Transverse colon (tissue), 4 donors: ENCODE measurements around the gene ZPLD1. TPM values are rescaled to one million over a fixed set of nuclear protein-coding genes. Genes with fewer than 3 reads are reported as not detected.

Experiments used
- DNase-seq: peaks from one replicate; pipeline ENCODE4 v3.0.0-alpha.2; 2019
- H3K27ac ChIP-seq, 4 donors: fragments of 200-600 bp; sonication (generic); 2 replicates each; pipeline ENCODE4 v1.5.1; 2016 to 2018; ENCODE audit warnings: inconsistent platforms in 4 of 4
- H3K27me3 ChIP-seq: fragments of 200-600 bp; sonication (generic); 2 replicates; pipeline ENCODE4 v1.5.1; 2017; ENCODE audit warnings: inconsistent platforms
- H3K36me3 ChIP-seq, 4 donors: fragments of 200-600 bp; sonication (generic); 2 replicates each; pipeline ENCODE4 v1.5.1; 2017 to 2019; ENCODE audit warnings: inconsistent platforms in 4 of 4
- H3K4me1 ChIP-seq, 4 donors: fragments of 200-600 bp; sonication (generic); 2 replicates each; pipeline ENCODE4 v1.5.1; 2017 to 2020; ENCODE audit warnings: inconsistent platforms in 4 of 4
- H3K4me3 ChIP-seq, 4 donors: fragments of 200-600 bp; sonication (generic); 1 replicate in 1 of 4; 2 replicates in 3 of 4; pipeline versions ENCODE4 v1.5.1 to v1.6.1; 2017 to 2019; ENCODE audit warnings: inconsistent platforms in 4 of 4
- H3K9me3 ChIP-seq, 2 donors: fragments of 200-600 bp; sonication (generic); 2 replicates each; pipeline ENCODE4 v1.5.1; 2017 to 2019; ENCODE audit warnings: inconsistent platforms in 2 of 2
- EP300 ChIP-seq: sonication (generic); formaldehyde crosslinking; IDR thresholded peaks from one replicate; pipeline ENCODE4 v1.6.1; 2017; ENCODE audit warnings: antibody characterized with exemption, low read depth
- POLR2A ChIP-seq: fragments of 450-650 bp; IDR thresholded peaks from one replicate; pipeline ENCODE4 v1.6.1; 2016; ENCODE audit warnings: antibody characterized with exemption, mild to moderate bottlenecking, moderate library complexity
- POLR2AphosphoS5 ChIP-seq, 3 donors: sonication (generic); formaldehyde crosslinking; IDR thresholded peaks; one replicate each; pipeline ENCODE4 v1.6.1; 2016; ENCODE audit warnings: antibody characterized with exemption in 3 of 3
- WGBS, 2 donors: methylation state at CpG; one replicate each; pipeline ENCODE4 v1.1.5; 2018; ENCODE audit warnings: low coverage in 1 of 2; 5-methylcytosine and 5-hydroxymethylcytosine counted together
- in situ Hi-C, 4 donors: fragments of 200-750 bp; cut with MboI; loops; one replicate each; pipeline versions ENCODE4 v1.15.0 to v1.15.1; 2017; ENCODE audit warnings: low sequenced_read_pairs in 3 of 4, low pct_ligation_motif_present in 1 of 4, low pct_unique_long_range_greater_than_20kb in 1 of 4
- intact Hi-C: fragments of 100-400 bp; cut with DNase I; formaldehyde crosslinking; loops from one replicate; pipeline ENCODE4 v1.15.1; 2023; ENCODE audit warnings: low total_unique reads
- total RNA-seq, 4 donors: library from RNA; depleted of rRNA; stranded (reverse); fragments of >200 nt; gene quantifications; one replicate each; pipeline ENCODE4 v1.1.0, GENCODE V29; 2016
- TF ChIP-seq, protein P1 (sequence below), 5 experiments: fragments of 200-600 bp in 3 of 5; fragments of 450-650 bp in 2 of 5; sonication (generic) in 3 of 5; IDR thresholded peaks; 1 replicate in 2 of 5; 2 replicates in 3 of 5; pipeline ENCODE4 v1.5.1; 2016 to 2017; ENCODE audit warnings: antibody characterized with exemption in 5 of 5, inconsistent platforms in 3 of 5, mild to moderate bottlenecking in 2 of 5, moderate library complexity in 1 of 5

Gene ZPLD1
- total RNA-seq, 4 donors from 2014 or later: not detected

- 55 to 63% methylated on average over 4 of the region's 4 CpGs for WGBS, 2 donors
- H3K4me1 ChIP-seq: no peaks in the 10 kb centered on the region
- no peak for DNase-seq
- no peak overlapping the region for H3K27ac ChIP-seq
- H3K27me3 ChIP-seq: peaks cover 3% of the 10 kb centered on the region
- no peak for TF ChIP-seq POLR2AphosphoS5 (IDR thresholded peaks at IDR 0.05)
- TF ChIP-seq, protein P1, sequence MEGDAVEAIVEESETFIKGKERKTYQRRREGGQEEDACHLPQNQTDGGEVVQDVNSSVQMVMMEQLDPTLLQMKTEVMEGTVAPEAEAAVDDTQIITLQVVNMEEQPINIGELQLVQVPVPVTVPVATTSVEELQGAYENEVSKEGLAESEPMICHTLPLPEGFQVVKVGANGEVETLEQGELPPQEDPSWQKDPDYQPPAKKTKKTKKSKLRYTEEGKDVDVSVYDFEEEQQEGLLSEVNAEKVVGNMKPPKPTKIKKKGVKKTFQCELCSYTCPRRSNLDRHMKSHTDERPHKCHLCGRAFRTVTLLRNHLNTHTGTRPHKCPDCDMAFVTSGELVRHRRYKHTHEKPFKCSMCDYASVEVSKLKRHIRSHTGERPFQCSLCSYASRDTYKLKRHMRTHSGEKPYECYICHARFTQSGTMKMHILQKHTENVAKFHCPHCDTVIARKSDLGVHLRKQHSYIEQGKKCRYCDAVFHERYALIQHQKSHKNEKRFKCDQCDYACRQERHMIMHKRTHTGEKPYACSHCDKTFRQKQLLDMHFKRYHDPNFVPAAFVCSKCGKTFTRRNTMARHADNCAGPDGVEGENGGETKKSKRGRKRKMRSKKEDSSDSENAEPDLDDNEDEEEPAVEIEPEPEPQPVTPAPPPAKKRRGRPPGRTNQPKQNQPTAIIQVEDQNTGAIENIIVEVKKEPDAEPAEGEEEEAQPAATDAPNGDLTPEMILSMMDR (IDR thresholded peaks at IDR 0.05): no peak
- no peak for TF ChIP-seq POLR2A
- TF ChIP-seq EP300: no peak
- H3K4me3 ChIP-seq: no peak overlapping the region
- H3K36me3 ChIP-seq: no peaks in the 10 kb centered on the region
- in situ Hi-C loops (no loop called here), intact Hi-C loops (no loop called here)
- no peaks in the 10 kb centered on the region for H3K9me3 ChIP-seq
Observed at GRCh38 chr3:102521246-102521645, 86.4 kb downstream of the ZPLD1 start.

- DNase-seq: no peak
- no peaks in the 10 kb centered on the region for H3K9me3 ChIP-seq
- in situ Hi-C loops: loop anchor here in 1 of 4 donors (25.0 kb wide), 2 partner anchors 288 to 713 kb away; no protein-coding TSS in a partner anchor
- H3K36me3 ChIP-seq: no peaks in the 10 kb centered on the region
- no peaks in the 10 kb centered on the region for H3K27me3 ChIP-seq
- intact Hi-C loops: no loop called here
- no peaks in the 10 kb centered on the region for H3K4me1 ChIP-seq
- TF ChIP-seq POLR2A (no peak), EP300 (no peak), POLR2AphosphoS5 (IDR thresholded peaks at IDR 0.05) (no peak)
- TF ChIP-seq, protein P1 (IDR thresholded peaks at IDR 0.05): no peak
- H3K27ac ChIP-seq: no peak overlapping the region
- H3K4me3 ChIP-seq: no peak overlapping the region
Observed at GRCh38 chr3:102525624-102526023, 90.8 kb downstream of the ZPLD1 start.

DNA sequence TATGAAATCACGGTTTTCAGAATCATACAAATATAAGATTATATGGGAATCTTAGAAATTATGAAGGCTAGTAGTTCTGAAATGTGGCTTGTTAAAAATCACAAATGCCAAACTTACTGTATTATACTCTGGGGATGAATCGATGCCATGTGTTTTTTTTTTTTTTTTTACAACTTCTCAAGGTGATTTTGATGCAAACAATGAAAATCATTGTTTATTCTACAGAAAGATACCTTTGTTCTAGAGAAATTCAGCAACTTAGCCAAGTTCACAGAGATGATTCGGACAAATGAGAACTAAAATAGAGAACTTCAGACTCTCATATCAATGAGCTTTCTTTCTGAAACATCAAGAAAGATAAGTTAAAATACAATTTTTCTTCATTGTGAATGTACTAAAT is 92.0 kb downstream of the ZPLD1 start:
- Histone ChIP-seq H3K9me3 (no peaks in the 10 kb centered on the region), H3K4me1 (no peaks in the 10 kb centered on the region), H3K27me3 (no peaks in the 10 kb centered on the region), H3K36me3 (no peaks in the 10 kb centered on the region), H3K4me3 (no peak overlapping the region), H3K27ac (no peak overlapping the region)
- WGBS, 2 donors: 34 to 68% methylated on average over 3 of the region's 3 CpGs
- in situ Hi-C loops (loop anchor here in 1 of 4 donors (25.0 kb wide), 2 partner anchors 290 to 715 kb away; no protein-coding TSS in a partner anchor), intact Hi-C loops (no loop called here)
- TF ChIP-seq, protein P1 (IDR thresholded peaks at IDR 0.05): no peak
- TF ChIP-seq EP300: no peak
- no peak for TF ChIP-seq POLR2A
- no peak for TF ChIP-seq POLR2AphosphoS5 (IDR thresholded peaks at IDR 0.05)
- DNase-seq: no peak

DNA sequence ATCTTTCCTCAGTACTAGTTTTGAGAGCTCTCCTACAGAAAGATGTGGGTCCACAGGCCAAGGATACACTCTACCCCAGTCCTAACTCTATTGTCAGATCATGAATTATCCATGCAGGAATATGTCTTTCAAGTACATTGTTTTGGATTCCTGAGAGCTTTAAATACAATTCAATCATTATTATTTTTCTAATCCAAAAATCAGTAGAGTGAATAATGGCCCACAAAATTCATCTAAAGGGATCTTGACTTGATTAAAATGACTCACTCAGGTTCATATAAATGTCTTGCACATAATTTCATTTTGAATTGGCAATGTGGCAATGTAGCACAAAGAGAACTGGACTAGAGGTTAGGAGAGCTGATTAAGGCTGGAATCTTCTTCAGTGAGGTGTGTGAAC is 93.9 kb downstream of the ZPLD1 start:
- H3K4me1 ChIP-seq: no peaks in the 10 kb centered on the region
- H3K36me3 ChIP-seq: no peaks in the 10 kb centered on the region
- no peak overlapping the region for H3K27ac ChIP-seq
- in situ Hi-C loops (loop anchor here in 1 of 4 donors (25.0 kb wide), 2 partner anchors 291 to 716 kb away; no protein-coding TSS in a partner anchor), intact Hi-C loops (no loop called here)
- no peak for DNase-seq
- no peak overlapping the region for H3K4me3 ChIP-seq
- TF ChIP-seq, protein P1 (IDR thresholded peaks at IDR 0.05): no peak
- TF ChIP-seq POLR2A (no peak), EP300 (no peak), POLR2AphosphoS5 (IDR thresholded peaks at IDR 0.05) (no peak)
- no peaks in the 10 kb centered on the region for H3K9me3 ChIP-seq
- no peaks in the 10 kb centered on the region for H3K27me3 ChIP-seq
